Peyer's patch (tissue), 4 donors: ENCODE results near the gene FAH. TPM values are rescaled to one million over a fixed set of nuclear protein-coding genes. Genes with fewer than 3 reads are reported as not detected.

Source experiments
- DNase-seq, 3 donors: peaks; one replicate each; pipeline ENCODE4 v3.0.0-alpha.2; 2017 to 2019
- H3K27ac ChIP-seq, 4 donors: fragments of 200-600 bp; sonication (generic); one replicate each; pipeline ENCODE4 v1.5.1; 2016 to 2019
- H3K27me3 ChIP-seq, 2 donors: fragments of 200-600 bp; sonication (generic); one replicate each; pipeline ENCODE4 v1.5.1; 2019
- H3K36me3 ChIP-seq, 3 donors: fragments of 200-600 bp; sonication (generic); one replicate each; pipeline ENCODE4 v1.5.1; 2016 to 2019
- H3K4me1 ChIP-seq, 4 donors: fragments of 200-600 bp; sonication (generic); one replicate each; pipeline ENCODE4 v1.5.1; 2016 to 2019
- H3K4me3 ChIP-seq, 4 donors: fragments of 200-600 bp; sonication (generic); 1 replicate in 3 of 4; 2 replicates in 1 of 4; pipeline ENCODE4 v1.5.1; 2016 to 2019; ENCODE audit warnings: mild to moderate bottlenecking in 1 of 4
- H3K9me3 ChIP-seq, 4 donors: fragments of 200-600 bp; sonication (generic); one replicate each; pipeline ENCODE4 v1.5.1; 2016 to 2019; ENCODE audit warnings: mild to moderate bottlenecking in 1 of 4
- POLR2A ChIP-seq, 2 donors: fragments of 450-650 bp; IDR thresholded peaks; one replicate each; pipeline ENCODE4 v1.5.1; 2017; ENCODE audit warnings: antibody characterized with exemption in 2 of 2, mild to moderate bottlenecking in 2 of 2, moderate library complexity in 2 of 2
- total RNA-seq, 4 donors: library from RNA; depleted of rRNA; stranded (reverse); fragments of >200 nt; gene quantifications; one replicate each; pipeline ENCODE4 v1.1.0, GENCODE V29; 2016
- TF ChIP-seq, protein P1 (sequence below), 6 experiments: fragments of 450-650 bp in 4 of 6; fragments of 200-600 bp in 2 of 6; sonication (generic) in 1 of 6; IDR thresholded peaks; one replicate each; pipeline ENCODE4 v1.5.1; 2017 to 2019; ENCODE audit warnings: antibody characterized with exemption in 6 of 6, mild to moderate bottlenecking in 3 of 6, moderate library complexity in 1 of 6

The FAH gene
- total RNA-seq, 4 donors from 2014 or later: 6.6 to 17.3 (median 15.3) TPM

DNA sequence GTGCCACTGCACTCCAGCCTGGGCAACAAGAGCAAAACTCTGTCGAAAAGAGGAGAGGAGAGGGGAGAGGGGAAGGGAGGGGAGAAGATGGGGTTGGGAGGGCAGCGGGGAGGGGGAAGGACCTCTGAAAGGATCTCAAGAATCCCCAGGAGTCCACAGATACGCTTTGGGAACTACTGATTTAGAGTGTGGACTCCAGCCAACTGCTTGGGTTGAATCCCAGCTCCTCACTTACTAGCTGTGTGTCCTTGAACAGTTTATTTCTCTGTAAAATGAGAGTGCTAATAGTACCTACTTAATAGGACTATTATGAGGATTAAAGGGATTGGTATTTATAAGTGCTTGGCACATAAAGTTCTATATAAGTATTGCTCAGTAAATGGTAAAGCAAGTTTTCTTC, 45.0 kb upstream of the FAH start:
- DNase-seq: no peak
- Histone ChIP-seq H3K4me1 (peaks cover 0 to 9% (median 0%) of the 10 kb centered on the region in 4 donors), H3K9me3 (no peaks in the 10 kb centered on the region), H3K27ac (no peak overlapping the region), H3K4me3 (no peak overlapping the region), H3K27me3 (no peaks in the 10 kb centered on the region), H3K36me3 (no peaks in the 10 kb centered on the region)
- TF ChIP-seq, protein P1, sequence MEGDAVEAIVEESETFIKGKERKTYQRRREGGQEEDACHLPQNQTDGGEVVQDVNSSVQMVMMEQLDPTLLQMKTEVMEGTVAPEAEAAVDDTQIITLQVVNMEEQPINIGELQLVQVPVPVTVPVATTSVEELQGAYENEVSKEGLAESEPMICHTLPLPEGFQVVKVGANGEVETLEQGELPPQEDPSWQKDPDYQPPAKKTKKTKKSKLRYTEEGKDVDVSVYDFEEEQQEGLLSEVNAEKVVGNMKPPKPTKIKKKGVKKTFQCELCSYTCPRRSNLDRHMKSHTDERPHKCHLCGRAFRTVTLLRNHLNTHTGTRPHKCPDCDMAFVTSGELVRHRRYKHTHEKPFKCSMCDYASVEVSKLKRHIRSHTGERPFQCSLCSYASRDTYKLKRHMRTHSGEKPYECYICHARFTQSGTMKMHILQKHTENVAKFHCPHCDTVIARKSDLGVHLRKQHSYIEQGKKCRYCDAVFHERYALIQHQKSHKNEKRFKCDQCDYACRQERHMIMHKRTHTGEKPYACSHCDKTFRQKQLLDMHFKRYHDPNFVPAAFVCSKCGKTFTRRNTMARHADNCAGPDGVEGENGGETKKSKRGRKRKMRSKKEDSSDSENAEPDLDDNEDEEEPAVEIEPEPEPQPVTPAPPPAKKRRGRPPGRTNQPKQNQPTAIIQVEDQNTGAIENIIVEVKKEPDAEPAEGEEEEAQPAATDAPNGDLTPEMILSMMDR (IDR thresholded peaks at IDR 0.05): no peak
- TF ChIP-seq POLR2A (IDR thresholded peaks at IDR 0.05): no peak

DNA sequence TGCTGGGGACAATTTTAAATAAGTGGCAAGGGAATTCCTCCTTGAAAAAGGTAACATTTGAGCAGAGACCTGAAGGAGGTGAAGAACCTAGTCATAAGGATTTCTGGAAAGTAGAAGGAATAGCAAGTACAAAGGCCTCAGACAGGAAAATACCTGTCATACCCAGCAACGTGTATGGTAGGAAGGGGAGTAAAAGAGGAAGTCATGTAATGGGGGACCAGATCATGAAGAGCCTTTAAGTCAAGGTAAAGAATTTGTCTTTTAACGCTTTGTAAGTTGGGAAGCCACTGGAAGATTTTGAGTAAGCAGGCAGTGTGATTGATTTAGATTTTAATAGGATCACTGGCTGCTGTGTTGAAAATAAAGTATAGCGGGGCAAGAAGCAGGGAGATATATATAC, 43.4 kb upstream of the FAH start:
- TF ChIP-seq, protein P1 (IDR thresholded peaks at IDR 0.05): no peak
- TF ChIP-seq POLR2A (IDR thresholded peaks at IDR 0.05): no peak
- DNase-seq: no peak
- Histone ChIP-seq H3K27ac (no peak overlapping the region), H3K9me3 (no peaks in the 10 kb centered on the region), H3K27me3 (no peaks in the 10 kb centered on the region), H3K4me3 (no peak overlapping the region), H3K4me1 (peaks cover 0 to 9% (median 0%) of the 10 kb centered on the region in 4 donors), H3K36me3 (no peaks in the 10 kb centered on the region)

DNA sequence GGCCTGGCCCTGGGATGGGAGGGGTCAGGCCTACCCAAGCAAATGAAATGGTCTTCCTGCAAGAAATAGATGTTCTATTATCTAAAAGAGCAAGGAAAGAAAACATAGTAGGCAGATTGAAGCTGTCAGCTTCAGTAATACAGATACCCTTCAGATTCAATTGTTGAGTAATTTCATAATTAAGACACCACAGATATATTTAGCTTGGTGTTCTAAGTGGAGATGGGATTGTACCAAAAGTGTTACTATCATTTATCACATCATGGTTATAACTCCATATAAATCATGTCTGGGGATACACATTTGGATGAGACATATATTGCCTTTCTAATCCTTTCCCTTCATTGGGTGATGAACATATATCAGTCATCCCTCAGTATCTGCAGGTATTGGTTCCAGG, 41.9 kb upstream of the FAH start:
- DNase-seq: no peak
- no peaks in the 10 kb centered on the region for H3K36me3 ChIP-seq
- H3K27me3 ChIP-seq: no peaks in the 10 kb centered on the region
- TF ChIP-seq POLR2A (IDR thresholded peaks at IDR 0.05): no peak
- TF ChIP-seq, protein P1 (IDR thresholded peaks at IDR 0.05): no peak
- H3K9me3 ChIP-seq: no peaks in the 10 kb centered on the region
- no peak overlapping the region for H3K27ac ChIP-seq
- no peaks in the 10 kb centered on the region for H3K4me1 ChIP-seq
- H3K4me3 ChIP-seq: no peak overlapping the region

DNA sequence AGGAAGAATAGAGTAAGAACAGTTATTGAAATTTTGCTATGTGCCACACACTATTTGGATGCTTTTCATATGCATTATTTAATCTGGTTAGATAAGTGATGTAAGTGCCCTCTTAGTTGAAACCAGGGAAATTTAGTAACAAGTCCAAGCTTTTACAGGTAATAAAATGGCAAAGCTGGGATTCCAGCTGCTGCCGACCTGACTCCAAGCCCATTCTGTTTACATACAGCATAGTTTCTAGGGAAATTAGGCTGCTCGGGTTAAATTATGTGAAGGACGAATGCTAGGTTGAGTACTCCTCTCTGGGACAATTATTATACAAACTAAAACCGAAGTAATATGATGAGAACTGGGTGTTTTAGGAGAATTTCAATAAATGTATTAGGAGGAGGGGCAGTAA, 38.7 kb upstream of the FAH start:
- Histone ChIP-seq H3K27ac (no peak overlapping the region), H3K36me3 (no peaks in the 10 kb centered on the region), H3K9me3 (no peaks in the 10 kb centered on the region), H3K27me3 (no peaks in the 10 kb centered on the region), H3K4me1 (no peaks in the 10 kb centered on the region), H3K4me3 (no peak overlapping the region)
- no peak for TF ChIP-seq POLR2A (IDR thresholded peaks at IDR 0.05)
- TF ChIP-seq, protein P1 (IDR thresholded peaks at IDR 0.05): no peak
- no peak for DNase-seq

DNA sequence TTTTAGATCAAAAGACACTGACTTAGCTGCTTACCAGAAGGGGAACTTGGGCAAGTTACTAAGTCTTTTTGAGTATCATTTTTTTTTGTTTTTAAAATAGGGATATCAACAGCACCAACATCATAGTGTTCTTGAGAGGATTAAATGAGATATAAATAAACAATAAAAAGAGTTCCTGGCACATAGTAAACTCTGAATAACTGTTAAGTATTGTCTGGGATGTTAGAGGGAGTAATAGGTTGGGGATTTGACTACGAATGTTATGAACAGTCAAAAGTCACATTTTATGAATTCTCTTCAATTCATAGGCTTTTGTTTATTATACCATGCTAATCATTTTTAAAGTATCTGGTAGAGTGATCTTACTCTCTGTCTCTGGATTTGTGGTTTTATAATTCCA, 37.8 kb upstream of the FAH start:
- Histone ChIP-seq H3K4me1 (no peaks in the 10 kb centered on the region), H3K4me3 (no peak overlapping the region), H3K27ac (no peak overlapping the region), H3K27me3 (no peaks in the 10 kb centered on the region), H3K9me3 (no peaks in the 10 kb centered on the region), H3K36me3 (no peaks in the 10 kb centered on the region)
- DNase-seq: no peak
- TF ChIP-seq, protein P1 (IDR thresholded peaks at IDR 0.05): no peak
- no peak for TF ChIP-seq POLR2A (IDR thresholded peaks at IDR 0.05)

DNA sequence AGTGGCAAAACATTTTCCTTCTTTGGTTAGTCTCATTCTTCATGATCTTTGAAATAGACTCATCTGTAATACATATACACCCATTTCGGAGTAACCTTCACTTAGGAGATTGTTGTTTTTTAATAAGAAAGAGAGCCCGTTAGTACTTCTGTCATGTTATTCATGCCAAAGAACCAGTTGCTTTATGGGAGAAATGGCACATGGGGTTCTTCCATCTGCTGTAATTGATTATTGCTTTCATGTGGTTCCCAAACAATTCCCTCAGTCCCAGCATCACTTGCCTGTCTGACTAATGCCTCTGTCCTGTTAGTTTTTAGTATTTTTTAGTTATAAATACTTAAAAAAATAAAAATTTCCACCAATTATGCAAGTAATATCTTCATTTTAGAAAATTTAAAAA, 33.8 kb upstream of the FAH start:
- Histone ChIP-seq H3K4me1 (no peaks in the 10 kb centered on the region), H3K27me3 (no peaks in the 10 kb centered on the region), H3K9me3 (no peaks in the 10 kb centered on the region), H3K27ac (no peak overlapping the region), H3K4me3 (no peak overlapping the region), H3K36me3 (peaks cover 0 to 11% (median 0%) of the 10 kb centered on the region in 3 donors)
- no peak for TF ChIP-seq POLR2A (IDR thresholded peaks at IDR 0.05)
- TF ChIP-seq, protein P1 (IDR thresholded peaks at IDR 0.05): no peak
- no peak for DNase-seq
